Psoas muscle (tissue), 8 donors: ENCODE data around the gene DEDD. TPM values are rescaled to one million over a fixed set of nuclear protein-coding genes. Genes with fewer than 3 reads are reported as not detected.

Source experiments
- ATAC-seq, 4 donors: fragments of 200-7000 bp; cut with Tn5 transposase; one replicate each; pipeline ENCODE4 v1.9.1; 2020; ENCODE audit warnings: moderate library complexity in 3 of 4, mild to moderate bottlenecking in 2 of 4
- DNase-seq, 2 donors: peaks; one replicate each; pipeline ENCODE4 v3.0.0-alpha.2; 2020
- H3K27ac ChIP-seq: fragments of 200-600 bp; one replicate; pipeline ENCODE4 v1.8.0; 2022
- H3K27me3 ChIP-seq, 3 donors: fragments of 200-600 bp in 1 of 3; one replicate each; pipeline versions ENCODE4 v1.6.1 to v1.8.0; 2013 to 2022; ENCODE audit warnings: low read length in 2 of 3, mild to moderate bottlenecking in 2 of 3, moderate library complexity in 1 of 3; ENCODE audit not compliant: insufficient read depth in 3 of 3
- H3K36me3 ChIP-seq, 2 donors: fragments of 200-600 bp in 1 of 2; one replicate each; pipeline versions ENCODE4 v1.6.1 to v1.8.0; 2013 to 2022; ENCODE audit warnings: low read depth in 1 of 2, mild to moderate bottlenecking in 1 of 2, moderate library complexity in 1 of 2; ENCODE audit not compliant: insufficient read depth in 1 of 2
- H3K4me1 ChIP-seq: fragments of 200-600 bp; one replicate; pipeline ENCODE4 v1.8.0; 2022
- H3K4me3 ChIP-seq: fragments of 200-600 bp; one replicate; pipeline ENCODE4 v1.8.0; 2022; ENCODE audit warnings: mild to moderate bottlenecking
- H3K9me3 ChIP-seq: fragments of 200-600 bp; one replicate; pipeline ENCODE4 v1.8.0; 2022
- WGBS, 3 donors: extraction: QIAGEN DNeasy Blood & Tissue Kit; methylation state at CpG; one replicate each; pipeline versions ENCODE4 v1.1.6 to v1.1.7; 2013; 5-methylcytosine and 5-hydroxymethylcytosine counted together
- intact Hi-C, 2 donors: fragments of 100-400 bp; cut with DNase I; formaldehyde crosslinking; loops; one replicate each; pipeline versions ENCODE4 v1.11.0 to v1.14.2; 2022
- polyA plus RNA-seq, 3 donors: library from polyadenylated mRNA; stranded (reverse); fragments of 200-250 nt; gene quantifications; one replicate each; pipeline ENCODE4 v1.2.3, GENCODE V29; 2013
- total RNA-seq, 4 donors: library from RNA; stranded (reverse); fragmentation: NEBNext Ultra II Directional in 2 of 4; extraction: Animal tissue kit (Norgen Biotek cat#: 25700) in 2 of 4; gene quantifications; one replicate each; pipeline versions ENCODE4 v1.2.1 to v1.2.4, GENCODE V29; 2021 to 2023
- TF ChIP-seq, protein P1 (sequence below): fragments of 200-600 bp; IDR thresholded peaks from one replicate; pipeline ENCODE4 v1.8.0; 2022; ENCODE audit warnings: antibody characterized with exemption
- donor health status: healthy with polysubstance abuse.
- donor health status: DM: no; HTN: no; CAD: no; lungs with moderate emphysema.
- donor health status: Bipolar disorder and iron deficiency.
- donor health status: healthy.
- donor health status: DM: yes; HTN: yes; CAD: no.
- donor health status: DM: no; HTN: no; CAD: no.
- donor health status: DM: no; HTN: no; CAD: no.
- donor health status: DM: yes; HTN: yes; CAD: no.

Gene DEDD
- total and polyA plus RNA-seq, 7 donors: 30.4 to 70.8 (median 57.7) TPM

DNA sequence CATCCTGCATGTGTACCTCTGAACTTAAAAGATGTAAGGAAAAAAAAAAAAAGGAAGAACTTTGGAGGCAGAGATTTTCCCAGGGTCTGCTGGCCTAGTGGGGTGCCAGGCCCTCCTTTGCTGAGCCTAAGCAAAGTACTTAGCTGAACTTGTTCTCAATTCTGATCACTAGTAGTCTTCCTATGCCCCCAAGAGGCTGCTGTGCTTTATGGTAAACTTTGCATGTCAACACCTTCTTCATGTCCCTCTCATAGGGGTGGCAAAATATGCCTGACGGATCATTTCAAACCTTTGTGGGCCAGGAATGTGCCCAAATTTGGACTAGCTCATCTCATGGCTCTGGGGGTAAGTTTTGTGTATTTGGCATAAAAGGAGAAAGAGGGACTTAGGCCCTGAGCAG lies 25.4 kb upstream of the DEDD start:
- 87 to 96% (median 90%) methylated on average over 1 of the region's 1 CpG for WGBS, 3 donors
- H3K4me1 ChIP-seq: peaks cover 16% of the 10 kb centered on the region
- no peak for ATAC-seq
- no peaks in the 10 kb centered on the region for H3K9me3 ChIP-seq
- TF ChIP-seq, protein P1, sequence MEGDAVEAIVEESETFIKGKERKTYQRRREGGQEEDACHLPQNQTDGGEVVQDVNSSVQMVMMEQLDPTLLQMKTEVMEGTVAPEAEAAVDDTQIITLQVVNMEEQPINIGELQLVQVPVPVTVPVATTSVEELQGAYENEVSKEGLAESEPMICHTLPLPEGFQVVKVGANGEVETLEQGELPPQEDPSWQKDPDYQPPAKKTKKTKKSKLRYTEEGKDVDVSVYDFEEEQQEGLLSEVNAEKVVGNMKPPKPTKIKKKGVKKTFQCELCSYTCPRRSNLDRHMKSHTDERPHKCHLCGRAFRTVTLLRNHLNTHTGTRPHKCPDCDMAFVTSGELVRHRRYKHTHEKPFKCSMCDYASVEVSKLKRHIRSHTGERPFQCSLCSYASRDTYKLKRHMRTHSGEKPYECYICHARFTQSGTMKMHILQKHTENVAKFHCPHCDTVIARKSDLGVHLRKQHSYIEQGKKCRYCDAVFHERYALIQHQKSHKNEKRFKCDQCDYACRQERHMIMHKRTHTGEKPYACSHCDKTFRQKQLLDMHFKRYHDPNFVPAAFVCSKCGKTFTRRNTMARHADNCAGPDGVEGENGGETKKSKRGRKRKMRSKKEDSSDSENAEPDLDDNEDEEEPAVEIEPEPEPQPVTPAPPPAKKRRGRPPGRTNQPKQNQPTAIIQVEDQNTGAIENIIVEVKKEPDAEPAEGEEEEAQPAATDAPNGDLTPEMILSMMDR: no peak
- H3K36me3 ChIP-seq: peaks cover 0 to 38% of the 10 kb centered on the region in 2 donors
- no peak overlapping the region for H3K4me3 ChIP-seq
- no peak for DNase-seq
- H3K27me3 ChIP-seq: no peaks in the 10 kb centered on the region
- H3K27ac ChIP-seq: no peak overlapping the region
- intact Hi-C loops: no loop called here

DNA sequence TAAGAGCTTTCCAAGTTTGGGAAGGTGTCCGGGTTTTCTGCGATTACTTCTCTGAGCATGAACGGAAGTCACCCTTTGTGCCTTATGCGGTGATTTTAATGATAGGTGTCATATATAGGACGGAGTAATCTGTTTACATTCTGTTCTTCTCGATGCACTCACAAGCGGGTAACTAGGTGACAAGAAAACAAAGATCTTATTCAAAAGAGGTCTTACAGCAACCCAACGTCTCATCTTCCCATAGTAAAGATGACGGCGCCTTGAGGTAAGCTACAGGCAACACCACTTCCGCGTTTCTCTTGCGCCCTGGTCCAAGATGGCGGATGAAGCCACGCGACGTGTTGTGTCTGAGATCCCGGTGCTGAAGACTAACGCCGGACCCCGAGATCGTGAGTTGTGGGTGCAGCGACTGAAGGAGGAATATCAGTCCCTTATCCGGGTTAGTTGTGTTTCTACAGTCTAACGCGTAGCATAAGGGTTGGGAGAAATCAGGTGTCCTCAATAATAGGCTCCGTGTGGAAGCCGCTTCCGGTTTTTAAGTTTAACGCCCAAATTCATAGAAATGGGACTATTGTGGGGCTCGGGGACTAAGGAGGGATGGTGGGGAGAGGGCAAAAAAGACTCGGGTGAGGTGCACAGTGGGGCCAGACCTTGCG lies 21.3 kb upstream of the DEDD start, which contains the start of gene UFC1:
Gene UFC1 (plus strand): TSS at position 297 of the 656 bp plus-strand sequence. CDS start 20 bp downstream, at position 317.
- H3K27ac ChIP-seq: peak within 1 kb of the TSS; percentile 96
- TF ChIP-seq, protein P1: no peak
- intact Hi-C loops: loop anchor here in 1 of 2 donors (2.0 to 5.0 kb wide), 2 partner anchors 21 to 107 kb away; partner anchors contain the start of genes DEDD and USF1
- WGBS, 3 donors: 0 to 1% (median 0%) methylated on average over 32 to 33 of the region's 33 CpGs
- peak; percentile 72 to 89 for DNase-seq
- peaks cover 3% of the 10 kb centered on the region for H3K4me1 ChIP-seq
- ATAC-seq: peak; percentile 88 to 98 (median 90)
- peak within 1 kb of the TSS; percentile 83 for H3K4me3 ChIP-seq
- peaks cover 0 to 16% of the 10 kb centered on the region in 2 donors for H3K36me3 ChIP-seq
- H3K9me3 ChIP-seq: no peaks in the 10 kb centered on the region
- no peaks in the 10 kb centered on the region for H3K27me3 ChIP-seq

DNA sequence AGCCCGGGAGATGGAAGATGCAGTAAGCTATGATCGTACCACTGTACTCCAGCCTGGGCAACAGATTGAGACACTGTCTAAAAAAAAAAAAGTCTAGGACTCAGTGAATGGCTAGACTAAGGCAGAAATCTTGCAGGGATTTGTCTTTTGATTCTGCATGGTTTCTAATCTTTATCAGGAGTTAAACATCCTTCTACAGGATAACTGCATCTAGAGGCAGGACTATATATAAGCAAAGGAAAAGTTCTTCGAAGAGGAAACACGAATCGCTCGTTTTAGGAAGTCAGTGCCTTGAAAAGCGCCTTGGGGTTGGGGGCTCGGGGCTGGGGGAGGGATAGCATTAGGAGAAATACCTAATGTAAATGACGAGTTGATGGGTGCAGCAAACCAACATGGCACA lies 20.7 kb upstream of the DEDD start:
- no peaks in the 10 kb centered on the region for H3K9me3 ChIP-seq
- 22 to 25% (median 24%) methylated on average over 9 of the region's 9 CpGs for WGBS, 3 donors
- no peaks in the 10 kb centered on the region for H3K27me3 ChIP-seq
- DNase-seq (no peak), ATAC-seq (peak in 2 of 4 donors; percentile 21 to 31)
- intact Hi-C loops: loop anchor here in 1 of 2 donors (5.0 kb wide), 1 partner anchor 106 kb away; the partner anchor contains the start of gene USF1
- H3K27ac ChIP-seq: peak overlapping the region; percentile 96
- H3K4me1 ChIP-seq: peaks cover 3% of the 10 kb centered on the region
- TF ChIP-seq, protein P1: no peak
- peak overlapping the region; percentile 83 for H3K4me3 ChIP-seq
- H3K36me3 ChIP-seq: peaks cover 0 to 16% of the 10 kb centered on the region in 2 donors

DNA sequence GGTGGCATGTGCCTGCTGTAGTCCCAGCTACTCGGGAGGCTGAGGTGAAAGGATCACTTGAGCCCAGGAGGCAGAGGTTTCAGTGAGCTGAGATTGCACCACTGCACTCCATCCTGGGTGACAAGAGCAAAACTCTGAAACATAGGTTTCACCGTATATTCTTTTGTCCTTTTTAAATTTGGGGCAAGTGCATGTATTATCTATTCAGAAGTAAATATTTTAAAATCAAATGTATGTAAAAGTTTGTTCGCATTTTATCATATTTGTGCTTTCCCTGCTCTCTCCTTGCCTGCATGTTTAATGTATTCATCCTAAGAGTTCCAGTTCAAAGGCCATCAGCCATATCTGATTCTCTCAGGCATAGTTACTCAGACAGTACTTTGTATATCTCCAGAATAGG lies 13.4 kb upstream of the DEDD start:
- ATAC-seq (no peak), DNase-seq (no peak)
- no peaks in the 10 kb centered on the region for H3K36me3 ChIP-seq
- no peak overlapping the region for H3K4me3 ChIP-seq
- intact Hi-C loops: no loop called here
- TF ChIP-seq, protein P1: no peak
- H3K27ac ChIP-seq: no peak overlapping the region
- H3K9me3 ChIP-seq: no peaks in the 10 kb centered on the region
- H3K27me3 ChIP-seq: no peaks in the 10 kb centered on the region
- no peaks in the 10 kb centered on the region for H3K4me1 ChIP-seq
- WGBS, 3 donors: 79 to 87% (median 84%) methylated on average over 3 of the region's 3 CpGs
